DOHH2 (cell line): Measurements from ENCODE around the gene ABTB2.

Source experiments
- H3F3A ChIP-seq: fragments of 200-600 bp; sonication (generic), shearing (Covaris generic); 2 replicates; pipeline ENCODE4 v1.6.0; 2016; ENCODE audit warnings: antibody characterized with exemption, mild to moderate bottlenecking; ENCODE audit not compliant: control insufficient read depth, insufficient read depth
- H3K27ac ChIP-seq: fragments of 200-600 bp; sonication (generic); 2 replicates; pipeline ENCODE4 v1.5.1; 2014; ENCODE audit warnings: low read depth, mild to moderate bottlenecking, low read length, moderate library complexity
- H3K27me3 ChIP-seq: fragments of 200-600 bp; sonication (generic); 2 replicates; pipeline ENCODE4 v1.6.1; 2014; ENCODE audit warnings: mild to moderate bottlenecking, low read length, mixed read lengths; ENCODE audit not compliant: control insufficient read depth
- H3K36me3 ChIP-seq: fragments of 200-600 bp; sonication (generic); 2 replicates; pipeline ENCODE4 v1.6.1; 2014; ENCODE audit warnings: mild to moderate bottlenecking, low read length, moderate library complexity, mixed read lengths; ENCODE audit not compliant: control insufficient read depth
- H3K4me1 ChIP-seq: fragments of 200-600 bp; sonication (generic); 2 replicates; pipeline ENCODE4 v1.6.1; 2014; ENCODE audit warnings: mild to moderate bottlenecking, low read length, mixed read lengths; ENCODE audit not compliant: control insufficient read depth
- H3K4me2 ChIP-seq: fragments of 200-600 bp; sonication (generic); 2 replicates; pipeline ENCODE4 v1.6.0; 2014; ENCODE audit warnings: mild to moderate bottlenecking, low read length, moderate library complexity
- H3K4me3 ChIP-seq: fragments of 200-600 bp; sonication (generic); 2 replicates; pipeline ENCODE4 v1.5.1; 2014; ENCODE audit warnings: mild to moderate bottlenecking, low read length, mixed read lengths
- H3K79me2 ChIP-seq: fragments of 200-600 bp; sonication (generic); 2 replicates; pipeline ENCODE4 v1.6.1; 2014; ENCODE audit warnings: mild to moderate bottlenecking, low read length, mixed read lengths; ENCODE audit not compliant: control insufficient read depth
- H3K9me2 ChIP-seq: fragments of 200-600 bp; sonication (generic); replicated peaks from 2 replicates; pipeline ENCODE4 v1.6.1; 2014; ENCODE audit warnings: mild to moderate bottlenecking, low read length, mixed read lengths; ENCODE audit not compliant: control insufficient read depth
- H3K9me3 ChIP-seq: fragments of 200-600 bp; sonication (generic); 2 replicates; pipeline ENCODE4 v1.6.1; 2014; ENCODE audit warnings: antibody characterized with exemption, low read length, mixed read lengths; ENCODE audit not compliant: control insufficient read depth, insufficient read depth
- H4K20me1 ChIP-seq: fragments of 200-600 bp; sonication (generic); 2 replicates; pipeline ENCODE4 v1.6.0; 2014; ENCODE audit warnings: low read depth, mild to moderate bottlenecking, antibody characterized with exemption, low read length, moderate library complexity; ENCODE audit not compliant: control insufficient read depth, insufficient read depth
- CTCF ChIP-seq: fragments of 200-600 bp; sonication (generic); IDR thresholded peaks from one replicate; pipeline ENCODE4 v1.5.1; 2014; ENCODE audit warnings: antibody characterized with exemption, mild to moderate bottlenecking, low read depth, low read length; ENCODE audit not compliant: poor library complexity, severe bottlenecking
- EZH2phosphoT487 ChIP-seq: fragments of 200-600 bp; sonication (generic); IDR thresholded peaks from 2 replicates; pipeline ENCODE4 v1.6.1; 2017; ENCODE audit warnings: borderline replicate concordance, mild to moderate bottlenecking, antibody characterized with exemption, low read length, moderate library complexity, mixed read lengths

ABTB2 gene

GRCh38 chr11:34148504-34149165, 209.2 kb downstream of the ABTB2 start:
- no peaks in the 10 kb centered on the region for H3K79me2 ChIP-seq
- peaks cover 27% of the 10 kb centered on the region for H3K4me1 ChIP-seq
- H4K20me1 ChIP-seq, result peaks cover 5% of the 10 kb centered on the region; the same call in 1 of the 2 replicates
- H3K4me3 ChIP-seq, result no peak overlapping the region
- H3K27me3 ChIP-seq, result no peaks in the 10 kb centered on the region
- TF ChIP-seq EZH2phosphoT487, result no peak
- H3F3A ChIP-seq, result no peaks in the 10 kb centered on the region
- no peak overlapping the region for H3K4me2 ChIP-seq
- H3K36me3 ChIP-seq, result peaks cover 87% of the 10 kb centered on the region
- H3K27ac ChIP-seq, result no peak overlapping the region
- H3K9me3 ChIP-seq, result no peaks in the 10 kb centered on the region
- no peaks in the 10 kb centered on the region for H3K9me2 ChIP-seq

GRCh38 chr11:34147581-34147980, 210.2 kb downstream of the ABTB2 start:
- peaks cover 17% of the 10 kb centered on the region for H3K4me1 ChIP-seq
- H3K9me2 ChIP-seq, result no peaks in the 10 kb centered on the region
- H3K27ac ChIP-seq, result no peak overlapping the region
- no peaks in the 10 kb centered on the region for H3K9me3 ChIP-seq
- no peak overlapping the region for H3K4me2 ChIP-seq
- H4K20me1 ChIP-seq, result peaks cover 5% of the 10 kb centered on the region; the same call in 1 of the 2 replicates
- H3K36me3 ChIP-seq, result peaks cover 96% of the 10 kb centered on the region
- TF ChIP-seq CTCF (no peak), EZH2phosphoT487 (no peak)
- no peak overlapping the region for H3K4me3 ChIP-seq
- H3K79me2 ChIP-seq, result no peaks in the 10 kb centered on the region
- no peaks in the 10 kb centered on the region for H3F3A ChIP-seq
- H3K27me3 ChIP-seq, result no peaks in the 10 kb centered on the region

- H3K36me3 ChIP-seq, result peaks cover 98% of the 10 kb centered on the region
- H4K20me1 ChIP-seq, result peaks cover 5% of the 10 kb centered on the region; the same call in 1 of the 2 replicates
- no peak for TF ChIP-seq EZH2phosphoT487
- no peak for TF ChIP-seq CTCF
- no peaks in the 10 kb centered on the region for H3K27me3 ChIP-seq
- no peaks in the 10 kb centered on the region for H3K9me3 ChIP-seq
- no peak overlapping the region for H3K4me2 ChIP-seq
- H3F3A ChIP-seq, result no peaks in the 10 kb centered on the region
- H3K4me3 ChIP-seq, result no peak overlapping the region
- peaks cover 10% of the 10 kb centered on the region for H3K4me1 ChIP-seq
- no peak overlapping the region for H3K27ac ChIP-seq
- no peaks in the 10 kb centered on the region for H3K79me2 ChIP-seq
- no peaks in the 10 kb centered on the region for H3K9me2 ChIP-seq
Measured at GRCh38 chr11:34146866-34147265, 210.9 kb downstream of the ABTB2 start.

- Histone ChIP-seq H3K4me3 (no peak overlapping the region), H3K36me3 (peaks cover 98% of the 10 kb centered on the region), H3K27ac (no peak overlapping the region), H3K4me2 (no peak overlapping the region), H3K9me3 (no peaks in the 10 kb centered on the region), H3K79me2 (no peaks in the 10 kb centered on the region), H3F3A (no peaks in the 10 kb centered on the region), H3K9me2 (no peaks in the 10 kb centered on the region), H4K20me1 (peaks cover 5% of the 10 kb centered on the region; the same call in 1 of the 2 replicates), H3K4me1 (peaks cover 10% of the 10 kb centered on the region), H3K27me3 (no peaks in the 10 kb centered on the region)
- TF ChIP-seq CTCF, result no peak
- TF ChIP-seq EZH2phosphoT487, result no peak
Measured at GRCh38 chr11:34146411-34146810, 211.4 kb downstream of the ABTB2 start.
